K562 (cell line): ENCODE measurements around the gene NECAB2. TPM values are rescaled to one million over a fixed set of nuclear protein-coding genes. Genes with fewer than 3 reads are reported as not detected.

Source experiments
- CBFA2T3 ChIP-seq: fragments of 450-650 bp; IDR thresholded peaks from 2 replicates; pipeline ENCODE4 v1.6.1; 2017
- CBX5 ChIP-seq: IDR thresholded peaks from 2 replicates; pipeline ENCODE4 v1.6.1; 2014; ENCODE audit warnings: low read depth, borderline replicate concordance
- CC2D1A ChIP-seq: fragments of 450-650 bp; IDR thresholded peaks from 2 replicates; pipeline ENCODE4 v1.6.1; 2017; ENCODE audit warnings: mild to moderate bottlenecking
- CEBPG ChIP-seq, 3 experiments: fragments of 200-800 bp in 1 of 3; sonication (Bioruptor generic) in 1 of 3; sonication (generic) in 1 of 3; formaldehyde crosslinking in 1 of 3; IDR thresholded peaks in 2 of 3; conservative IDR thresholded peaks in 1 of 3; 2 replicates each; pipeline versions ENCODE4 v1.6.1 to v1.8.0; 2016 to 2022; ENCODE audit warnings: missing compliant biosample characterization in 2 of 3, missing genetic modification characterization in 2 of 3, mild to moderate bottlenecking in 1 of 3, missing genetic modification reagents in 1 of 3
- CHCHD3 ChIP-seq: fragments of 250-450 bp; sonication (Bioruptor Pico); IDR thresholded peaks from 2 replicates; pipeline ENCODE4 v2.1.2; 2022; ENCODE audit warnings: mild to moderate bottlenecking
- FOXK2 ChIP-seq, 2 experiments: fragments of 450-650 bp; IDR thresholded peaks in 1 of 2; conservative IDR thresholded peaks in 1 of 2; 2 replicates each; pipeline ENCODE4 v1.6.1; 2016; ENCODE audit warnings: low read depth in 2 of 2, mild to moderate bottlenecking in 1 of 2
- FOXP1 ChIP-seq: sonication (generic); formaldehyde crosslinking; IDR thresholded peaks from 2 replicates; pipeline ENCODE4 v1.8.0; 2022; ENCODE audit warnings: mild to moderate bottlenecking, missing genetic modification reagents
- GATA2 ChIP-seq: sonication (generic); formaldehyde crosslinking; IDR thresholded peaks from 2 replicates; pipeline ENCODE4 v1.4.0; 2020; ENCODE audit warnings: mild to moderate bottlenecking, missing genetic modification reagents
- HLTF ChIP-seq: fragments of 450-650 bp; IDR thresholded peaks from 2 replicates; pipeline ENCODE4 v1.6.1; 2016
- KDM1A ChIP-seq, 2 experiments: fragments of 450-650 bp; IDR thresholded peaks; 2 replicates each; pipeline ENCODE4 v1.6.1; 2016; ENCODE audit warnings: mild to moderate bottlenecking in 2 of 2
- NFE2 ChIP-seq: IDR thresholded peaks from 2 replicates; pipeline ENCODE4 v1.6.1; 2014; ENCODE audit warnings: antibody characterized with exemption, low read depth
- POLR2H ChIP-seq: IDR thresholded peaks from 2 replicates; pipeline ENCODE4 v1.6.1; 2016; ENCODE audit warnings: missing genetic modification characterization, low read depth, mild to moderate bottlenecking, control low read depth, missing compliant biosample characterization, moderate library complexity
- PTBP1 ChIP-seq: fragments of 200-400 bp; formaldehyde crosslinking; IDR thresholded peaks from 2 replicates; pipeline ENCODE4 v1.6.1; 2017; ENCODE audit warnings: low read depth, low read length
- RCOR1 ChIP-seq, 2 experiments: IDR thresholded peaks; 2 replicates each; pipeline ENCODE4 v1.6.1; 2012; ENCODE audit warnings: low read depth in 2 of 2, low read length in 2 of 2, borderline replicate concordance in 1 of 2, improper control_type of control experiment in 1 of 2
- SIN3B ChIP-seq: fragments of 450-650 bp; IDR thresholded peaks from 2 replicates; pipeline ENCODE4 v1.6.1; 2017; ENCODE audit warnings: low read depth, mild to moderate bottlenecking, moderate library complexity
- SOX6 ChIP-seq: fragments of 450-650 bp; IDR thresholded peaks from 2 replicates; pipeline ENCODE4 v1.6.1; 2014; ENCODE audit warnings: mild to moderate bottlenecking
- SRSF7 ChIP-seq: fragments of 200-400 bp; formaldehyde crosslinking; optimal IDR thresholded peaks from 2 replicates; pipeline ENCODE3; 2017; ENCODE audit warnings: mild to moderate bottlenecking, low read depth, low read length
- STAT6 ChIP-seq: sonication (generic); formaldehyde crosslinking; IDR thresholded peaks from 2 replicates; pipeline ENCODE4 v1.8.1; 2023; ENCODE audit warnings: mild to moderate bottlenecking, missing genetic modification reagents
- THRAP3 ChIP-seq: fragments of 450-650 bp; IDR thresholded peaks from 2 replicates; pipeline ENCODE4 v1.6.1; 2016; ENCODE audit warnings: mild to moderate bottlenecking, inconsistent platforms, borderline replicate concordance
- XRCC5 ChIP-seq: fragments of 200-400 bp; formaldehyde crosslinking; IDR thresholded peaks from 2 replicates; pipeline ENCODE4 v1.6.1; 2017; ENCODE audit warnings: low read depth, mild to moderate bottlenecking, low read length
- ZFP36 ChIP-seq: fragments of 150-350 bp; IDR thresholded peaks from 2 replicates; pipeline ENCODE4 v1.6.1; 2018; ENCODE audit warnings: low read length, low read depth; ENCODE audit not compliant: partially characterized antibody
- ZNF232 ChIP-seq: sonication (generic); formaldehyde crosslinking; IDR thresholded peaks from 2 replicates; pipeline ENCODE4 v1.8.0; 2022; ENCODE audit warnings: mild to moderate bottlenecking, missing genetic modification reagents
- ZNF431 ChIP-seq: sonication (generic); formaldehyde crosslinking; IDR thresholded peaks from 2 replicates; pipeline ENCODE4 v1.8.0; 2022; ENCODE audit warnings: mild to moderate bottlenecking, missing genetic modification reagents
- polyA plus RNA-seq, 8 experiments: library from polyadenylated mRNA; depleted of rRNA in 4 of 8; stranded (reverse) in 5 of 8; unstranded in 3 of 8; fragments of >200 nt; fragmentation: Nextera tagmentation in 2 of 8; fragmentation: Illumina TruSeq in 1 of 8; extraction: Ambion mirVana in 2 of 8; extraction: Trizol in 1 of 8; gene quantifications; 2 replicates each; pipeline versions ENCODE4 v1.2.1 to v1.2.3, GENCODE V29; 2011 to 2014; ENCODE audit warnings: inconsistent platforms in 1 of 8, missing spikeins in 1 of 8
- total RNA-seq, 7 experiments: library from RNA; depleted of rRNA in 6 of 7; stranded (reverse); fragments of >200 nt in 6 of 7; fragmentation: Illumina TruSeq in 2 of 7; extraction: Trizol in 2 of 7; gene quantifications; 2 replicates each; pipeline versions ENCODE4 v1.2.1 to v1.2.3, GENCODE V29; 2011 to 2021; ENCODE audit warnings: low replicate concordance in 1 of 7
- TF ChIP-seq, protein P1 (sequence below): fragments of 250-450 bp; sonication (Bioruptor Pico); IDR thresholded peaks from 2 replicates; pipeline ENCODE4 v1.4.0; 2020; ENCODE audit warnings: mild to moderate bottlenecking
- TF ChIP-seq, protein P2 (sequence below): fragments of 450-650 bp; formaldehyde crosslinking; IDR thresholded peaks from 2 replicates; pipeline ENCODE4 v1.4.0; 2020; ENCODE audit warnings: mild to moderate bottlenecking, mixed read lengths

The NECAB2 gene
- total and polyA plus RNA-seq, 9 of the 15 experiments (the other 6 are each of a cell fraction or from before 2014, with no cell fraction given) = 0.03 to 0.28 TPM; not detected in 7

DNA sequence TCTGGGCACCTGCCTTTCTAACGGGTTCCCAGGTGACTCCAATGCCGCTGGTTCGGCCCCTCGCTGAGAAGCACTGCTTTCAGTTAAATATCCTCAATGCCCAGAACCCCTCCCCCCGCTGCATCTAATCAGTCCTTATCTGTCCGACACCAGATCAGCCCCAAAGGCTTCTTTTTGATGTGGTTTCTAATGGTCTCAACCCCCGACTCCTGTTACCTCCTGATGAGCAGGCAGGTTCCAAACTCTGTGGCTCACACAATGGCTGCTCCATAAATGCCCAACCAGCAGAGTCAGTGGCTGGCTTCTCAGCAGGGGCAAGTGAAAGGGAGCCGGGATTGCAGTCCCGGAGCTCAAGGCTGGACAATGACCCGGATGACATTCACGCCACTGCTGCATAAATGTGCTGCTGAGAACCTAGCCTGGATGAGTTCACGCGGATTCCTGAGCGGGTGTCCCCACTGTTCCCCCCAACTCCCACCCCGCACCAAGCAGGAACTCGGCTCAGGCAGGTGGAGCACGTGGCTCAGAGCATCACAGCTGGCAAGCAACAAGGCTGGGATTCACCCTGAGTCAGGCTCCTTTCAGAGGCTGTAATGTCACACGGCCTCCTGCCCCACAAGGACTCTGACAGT lies 75.6 kb downstream of the NECAB2 start (continued):
- TF ChIP-seq GATA2 (CRISPR knock-in tag) (peak; percentile 89), HLTF (no peak), FOXP1 (CRISPR knock-in tag) (0 out of 2 replicates have a peak, but pooled peaks have one; percentile 29), ZNF232 (CRISPR knock-in tag) (no peak), NFE2 (peak; percentile 67), THRAP3 (no peak), CBFA2T3 (peak; percentile 93), CHCHD3 (CRISPR knock-in tag) (no peak), CBX5 (no peak), POLR2H (tag) (no peak), SIN3B (no peak), RCOR1 (IDR thresholded peaks at IDR 0.05; ENCODE audit: borderline replicate concordance in 1 of 2, low read depth in 2 of 2, low read length in 2 of 2) (peak; percentile 64 to 97; a peak in 3 of 4 replicates), SOX6 (peak; percentile 90), FOXK2 (conservative IDR thresholded peaks at IDR 0.05 in 1 of 2, IDR thresholded peaks at IDR 0.05 in 1 of 2; ENCODE audit: low read depth in 2 of 2) (no peak), CC2D1A (peak; percentile 29; the same call in 1 of the 2 replicates), PTBP1 (no peak), KDM1A (IDR thresholded peaks at IDR 0.05) (peak; percentile 93 to 95), SRSF7 (no peak), ZNF431 (no peak), STAT6 (no peak), CEBPG (CRISPR knock-in tag; IDR thresholded peaks at IDR 0.05) (peak; percentile 35; the same call in 1 of the 2 replicates), CEBPG (tag; conservative IDR thresholded peaks at IDR 0.05 in 1 of 2, IDR thresholded peaks at IDR 0.05 in 1 of 2) (no peak), ZFP36 (no peak), XRCC5 (no peak)
- TF ChIP-seq, protein P1, sequence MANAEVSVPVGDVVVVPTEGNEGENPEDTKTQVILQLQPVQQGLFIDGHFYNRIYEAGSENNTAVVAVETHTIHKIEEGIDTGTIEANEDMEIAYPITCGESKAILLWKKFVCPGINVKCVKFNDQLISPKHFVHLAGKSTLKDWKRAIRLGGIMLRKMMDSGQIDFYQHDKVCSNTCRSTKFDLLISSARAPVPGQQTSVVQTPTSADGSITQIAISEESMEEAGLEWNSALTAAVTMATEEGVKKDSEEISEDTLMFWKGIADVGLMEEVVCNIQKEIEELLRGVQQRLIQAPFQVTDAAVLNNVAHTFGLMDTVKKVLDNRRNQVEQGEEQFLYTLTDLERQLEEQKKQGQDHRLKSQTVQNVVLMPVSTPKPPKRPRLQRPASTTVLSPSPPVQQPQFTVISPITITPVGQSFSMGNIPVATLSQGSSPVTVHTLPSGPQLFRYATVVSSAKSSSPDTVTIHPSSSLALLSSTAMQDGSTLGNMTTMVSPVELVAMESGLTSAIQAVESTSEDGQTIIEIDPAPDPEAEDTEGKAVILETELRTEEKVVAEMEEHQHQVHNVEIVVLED (CRISPR knock-in tag) = no peak
- TF ChIP-seq, protein P2, sequence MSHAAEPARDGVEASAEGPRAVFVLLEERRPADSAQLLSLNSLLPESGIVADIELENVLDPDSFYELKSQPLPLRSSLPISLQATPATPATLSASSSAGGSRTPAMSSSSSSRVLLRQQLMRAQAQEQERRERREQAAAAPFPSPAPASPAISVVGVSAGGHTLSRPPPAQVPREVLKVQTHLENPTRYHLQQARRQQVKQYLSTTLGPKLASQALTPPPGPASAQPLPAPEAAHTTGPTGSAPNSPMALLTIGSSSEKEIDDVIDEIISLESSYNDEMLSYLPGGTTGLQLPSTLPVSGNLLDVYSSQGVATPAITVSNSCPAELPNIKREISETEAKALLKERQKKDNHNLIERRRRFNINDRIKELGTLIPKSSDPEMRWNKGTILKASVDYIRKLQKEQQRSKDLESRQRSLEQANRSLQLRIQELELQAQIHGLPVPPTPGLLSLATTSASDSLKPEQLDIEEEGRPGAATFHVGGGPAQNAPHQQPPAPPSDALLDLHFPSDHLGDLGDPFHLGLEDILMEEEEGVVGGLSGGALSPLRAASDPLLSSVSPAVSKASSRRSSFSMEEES = no peak
